PC-9 (cell line): ENCODE results near the gene SGSM1. TPM values are rescaled to one million over a fixed set of nuclear protein-coding genes. Genes with fewer than 3 reads are reported as not detected.

Source experiments
- BruUV-seq: library from RNA; stranded (reverse); fragments of 400-500 nt; replicated peaks from 2 replicates; lab custom pipeline; 2021; lab: Mats Ljungman, UMichigan
- CTCF ChIA-PET: fragments of 300-600 bp; sonication (Branson Sonifier 250); formaldehyde crosslinking; loops from one replicate; lab custom pipeline; 2022; ENCODE audit warnings: antibody characterized with exemption; lab: Charles Lee
- POLR2A ChIA-PET: fragments of 300-600 bp; sonication (Branson Sonifier 250); formaldehyde crosslinking; loops from one replicate; lab custom pipeline; 2022; ENCODE audit warnings: antibody characterized with exemption; ENCODE audit not compliant: unreplicated experiment; lab: Charles Lee
- DNase-seq, 2 experiments: peaks; one replicate each; pipeline versions ENCODE4 v3.0.0 to v3.0.0-alpha.2; 2015 to 2022; ENCODE audit warnings: mixed read lengths in 1 of 2
- H2AFZ ChIP-seq: fragments of 200-600 bp; sonication (generic); 2 replicates; pipeline ENCODE4 v1.8.1; 2017; ENCODE audit warnings: antibody characterized with exemption
- H3F3A ChIP-seq: fragments of 200-600 bp; sonication (generic); 2 replicates; pipeline ENCODE4 v1.8.1; 2017; ENCODE audit warnings: antibody characterized with exemption, mild to moderate bottlenecking, low read depth; ENCODE audit not compliant: insufficient read depth
- H3K27ac ChIP-seq: fragments of 200-600 bp; sonication (generic); 2 replicates; pipeline ENCODE4 v1.6.1; 2016; ENCODE audit warnings: mixed run types
- H3K27me3 ChIP-seq: fragments of 200-600 bp; sonication (generic); 2 replicates; pipeline ENCODE4 v1.6.1; 2016; ENCODE audit warnings: low read depth, mixed run types; ENCODE audit not compliant: insufficient read depth
- H3K36me3 ChIP-seq: fragments of 200-600 bp; sonication (generic); 2 replicates; pipeline ENCODE4 v1.6.1; 2016; ENCODE audit warnings: low read depth, mixed run types
- H3K4me1 ChIP-seq: fragments of 200-600 bp; sonication (generic); replicated peaks from 2 replicates; pipeline ENCODE4 v1.6.1; 2016; ENCODE audit warnings: mixed run types; ENCODE audit not compliant: insufficient read depth
- H3K4me2 ChIP-seq: fragments of 200-600 bp; sonication (generic); 2 replicates; pipeline ENCODE4 v1.6.1; 2017; ENCODE audit warnings: mixed run types
- H3K4me3 ChIP-seq: fragments of 200-600 bp; sonication (generic); 2 replicates; pipeline ENCODE4 v1.6.1; 2016; ENCODE audit warnings: mixed run types
- H3K79me2 ChIP-seq: fragments of 200-600 bp; sonication (generic); 2 replicates; pipeline ENCODE4 v1.6.1; 2017; ENCODE audit warnings: low read depth, mixed run types
- H3K9me2 ChIP-seq: fragments of 200-600 bp; sonication (generic); 2 replicates; pipeline ENCODE4 v1.8.1; 2017; ENCODE audit warnings: mild to moderate bottlenecking; ENCODE audit not compliant: insufficient read depth
- H3K9me3 ChIP-seq: fragments of 200-600 bp; sonication (generic); 2 replicates; pipeline ENCODE4 v1.8.1; 2016; ENCODE audit warnings: low read depth; ENCODE audit not compliant: insufficient read depth
- H4K20me1 ChIP-seq: fragments of 200-600 bp; sonication (generic); 2 replicates; pipeline ENCODE4 v1.8.1; 2017; ENCODE audit not compliant: insufficient read depth
- CTCF ChIP-seq: fragments of 200-600 bp; sonication (generic); conservative IDR thresholded peaks from 2 replicates; pipeline ENCODE4 v1.6.1; 2017; ENCODE audit warnings: mixed run types, antibody characterized with exemption, mild to moderate bottlenecking, moderate library complexity
- EZH2 ChIP-seq: fragments of 200-600 bp; sonication (generic); IDR thresholded peaks from 2 replicates; pipeline ENCODE4 v1.8.0; 2017; ENCODE audit warnings: antibody characterized with exemption, low read depth
- intact Hi-C: fragments of 100-400 bp; cut with micrococcal nuclease; formaldehyde crosslinking; loops from one replicate; pipeline ENCODE4 v1.10.0; 2022; ENCODE audit not compliant: unreplicated experiment
- total RNA-seq: library from RNA; stranded (reverse); gene quantifications from 2 replicates; pipeline ENCODE4 v1.2.3, GENCODE V29; 2021

SGSM1 gene
- total RNA-seq, 1 experiment from 2014 or later: 0.48 TPM

- no peaks in the 10 kb centered on the region for H3K27me3 ChIP-seq
- H3K27ac ChIP-seq: peak overlapping the region; percentile 78
- POLR2A ChIA-PET: interaction anchor here (0.5 to 0.6 kb wide), 2 partner anchors 33 to 58 kb away, joined by 5 to 9 read pairs; no protein-coding TSS in a partner anchor
- peaks cover 66% of the 10 kb centered on the region for H3K79me2 ChIP-seq
- H3K4me1 ChIP-seq: peaks cover 60% of the 10 kb centered on the region
- BruUV-seq: no TSS peak
- H3K36me3 ChIP-seq: no peaks in the 10 kb centered on the region
- intact Hi-C loops: no loop called here
- H3K9me2 ChIP-seq: no peaks in the 10 kb centered on the region
- H3K4me3 ChIP-seq: no peak overlapping the region; the same call in 1 of the 2 replicates
- H4K20me1 ChIP-seq: 0 out of 2 replicates have a peak, but pooled peaks cover 5% of the 10 kb centered on the region
- no peak for TF ChIP-seq EZH2
- no peak for TF ChIP-seq CTCF
- H3K9me3 ChIP-seq: no peaks in the 10 kb centered on the region
- peak; percentile 75 to 88 for DNase-seq
- H3F3A ChIP-seq: peaks cover 52% of the 10 kb centered on the region
- CTCF ChIA-PET: interaction anchor here (0.7 kb wide), 1 partner anchor 184 kb away, joined by 3 read pairs; no protein-coding TSS in a partner anchor
- H3K4me2 ChIP-seq: peak overlapping the region; percentile 70
- no peak overlapping the region for H2AFZ ChIP-seq
These were observed 163.7 kb downstream of the SGSM1 start for GRCh38 chr22:24969560-24970301.

GRCh38 chr22:24972369-24972768, 166.4 kb downstream of the SGSM1 start:
- no peak for DNase-seq
- Histone ChIP-seq H3K9me3 (no peaks in the 10 kb centered on the region), H3K4me2 (no peak overlapping the region), H3K27me3 (no peaks in the 10 kb centered on the region), H3K4me3 (no peak overlapping the region), H3K9me2 (no peaks in the 10 kb centered on the region), H3K79me2 (peaks cover 65% of the 10 kb centered on the region), H3F3A (peaks cover 26% of the 10 kb centered on the region), H2AFZ (no peak overlapping the region), H3K4me1 (peaks cover 34% of the 10 kb centered on the region), H3K36me3 (no peaks in the 10 kb centered on the region), H4K20me1 (peaks cover 5% of the 10 kb centered on the region; the same call in 1 of the 2 replicates), H3K27ac (no peak overlapping the region)
- no peak for TF ChIP-seq CTCF
- no peak for TF ChIP-seq EZH2
- ChIA-PET CTCF (interaction anchor here (0.7 kb wide), 1 partner anchor 14 kb away, joined by 13 read pairs; no protein-coding TSS in a partner anchor), POLR2A (no interaction called here)
- intact Hi-C loops: no loop called here
- no TSS peak for BruUV-seq

- H3K79me2 ChIP-seq: peaks cover 53% of the 10 kb centered on the region
- TF ChIP-seq CTCF (no peak), EZH2 (no peak)
- DNase-seq: no peak
- ChIA-PET CTCF (no interaction called here), POLR2A (interaction anchor here (0.5 kb wide), 1 partner anchor 18 kb away, joined by 3 read pairs; no protein-coding TSS in a partner anchor)
- peaks cover 19% of the 10 kb centered on the region for H3K4me1 ChIP-seq
- BruUV-seq: no TSS peak
- peaks cover 14% of the 10 kb centered on the region; the same call in 1 of the 2 replicates for H3F3A ChIP-seq
- H3K9me3 ChIP-seq: no peaks in the 10 kb centered on the region
- no peaks in the 10 kb centered on the region for H3K9me2 ChIP-seq
- H2AFZ ChIP-seq: no peak overlapping the region
- no peak overlapping the region for H3K27ac ChIP-seq
- H3K36me3 ChIP-seq: no peaks in the 10 kb centered on the region
- intact Hi-C loops: no loop called here
- no peaks in the 10 kb centered on the region for H3K27me3 ChIP-seq
- H3K4me3 ChIP-seq: no peak overlapping the region
- H3K4me2 ChIP-seq: no peak overlapping the region
- H4K20me1 ChIP-seq: peaks cover 6% of the 10 kb centered on the region; the same call in 1 of the 2 replicates
These were observed 167.9 kb downstream of the SGSM1 start for GRCh38 chr22:24973872-24974271.
